ENCODE results near the gene SLC27A1.
A peak's percentile ranks its signal among the peaks of the same experiment; 100 is the strongest.
"Not testable (repeated sequence)": the region's sequence is repeated elsewhere in the genome, so short reads cannot be mapped to it uniquely, and the experiment has no call there.

SLC27A1 gene

DNA sequence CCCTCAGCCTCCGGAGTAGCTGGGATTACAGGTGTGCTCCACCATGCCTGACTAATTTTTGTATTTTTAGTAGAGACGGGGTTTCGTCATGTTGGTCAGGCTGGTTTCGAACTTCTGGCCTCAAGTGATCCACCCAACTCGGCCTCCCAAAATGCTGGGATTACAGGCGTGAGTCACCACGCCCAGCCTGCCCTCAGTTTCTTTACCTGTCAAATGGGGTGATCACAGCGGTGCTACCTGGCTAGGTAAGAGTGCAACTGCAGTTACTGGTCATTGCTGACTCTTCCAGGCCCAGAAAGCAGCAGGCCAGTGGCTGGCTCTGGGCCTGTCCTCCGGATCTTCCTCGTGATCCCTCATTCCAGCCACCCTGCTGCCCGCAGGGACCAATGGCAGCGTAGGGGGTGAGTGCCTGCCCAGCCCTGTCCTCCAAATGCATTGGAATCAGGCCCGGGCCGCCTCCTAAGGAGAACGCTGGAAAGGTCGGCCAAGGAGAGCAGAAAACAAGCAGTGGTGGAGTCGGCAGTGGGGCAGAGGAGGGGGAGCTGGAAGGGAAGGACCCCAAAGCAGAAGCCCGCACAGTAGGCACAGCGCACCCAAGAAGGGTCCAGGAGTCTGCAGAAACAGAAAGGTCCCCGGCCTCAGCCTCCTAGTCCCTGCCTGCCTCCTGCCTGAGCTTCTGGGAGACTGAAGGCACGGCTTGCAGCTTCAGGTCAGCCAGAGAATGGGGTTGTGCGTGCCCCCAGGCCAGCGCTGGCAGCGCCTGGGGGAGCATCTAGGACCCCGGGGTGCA lies 1.8 kb upstream of the SLC27A1 start:
- ATAC-seq (replicated peaks), result no peak
- H3K9me3 Mint-ChIP-seq, result no peaks in the 10 kb centered on the region
- no peaks in the 10 kb centered on the region for H3K27me3 Mint-ChIP-seq
- H3K36me3 Mint-ChIP-seq (ENCODE audit: insufficient read depth), result peaks cover 13% of the 10 kb centered on the region
- no peak for DNase-seq
- peaks cover 17 to 33% of the 10 kb centered on the region in 2 donors for H3K4me1 Mint-ChIP-seq (ENCODE audit: low read depth in 2 of 2)
- H3K27ac Mint-ChIP-seq, result peak overlapping the region; percentile 58 to 77
- peak overlapping the region; percentile 87 to 88 for H3K4me3 Mint-ChIP-seq

- peaks cover 17 to 33% of the 10 kb centered on the region in 2 donors for H3K4me1 Mint-ChIP-seq (ENCODE audit: low read depth in 2 of 2)
- H3K36me3 Mint-ChIP-seq (ENCODE audit: insufficient read depth), result peaks cover 13% of the 10 kb centered on the region
- peak overlapping the region; percentile 58 to 77 for H3K27ac Mint-ChIP-seq
- H3K27me3 Mint-ChIP-seq, result no peaks in the 10 kb centered on the region
- DNase-seq (no peak), ATAC-seq (replicated peaks) (no peak)
- peak overlapping the region; percentile 87 to 88 for H3K4me3 Mint-ChIP-seq
- no peaks in the 10 kb centered on the region for H3K9me3 Mint-ChIP-seq
Measured at GRCh38 chr19:17469092-17469480, 1.2 kb upstream of the SLC27A1 start.

- peaks cover 17 to 33% of the 10 kb centered on the region in 2 donors for H3K4me1 Mint-ChIP-seq (ENCODE audit: low read depth in 2 of 2)
- H3K9me3 Mint-ChIP-seq, result no peaks in the 10 kb centered on the region
- DNase-seq (peak; percentile 79 to 86 (median 81)), ATAC-seq (replicated peaks) (peak; percentile 77)
- no peaks in the 10 kb centered on the region for H3K27me3 Mint-ChIP-seq
- peak overlapping the region; percentile 58 to 77 for H3K27ac Mint-ChIP-seq
- peak overlapping the region; percentile 87 to 88 for H3K4me3 Mint-ChIP-seq
- H3K36me3 Mint-ChIP-seq (ENCODE audit: insufficient read depth), result peaks cover 13% of the 10 kb centered on the region
Measured at GRCh38 chr19:17469481-17470067, 750 bp upstream of the SLC27A1 start.

GRCh38 chr19:17471410-17472125 lies 1.2 kb downstream of the SLC27A1 start:
- no peaks in the 10 kb centered on the region for H3K27me3 Mint-ChIP-seq

DNA sequence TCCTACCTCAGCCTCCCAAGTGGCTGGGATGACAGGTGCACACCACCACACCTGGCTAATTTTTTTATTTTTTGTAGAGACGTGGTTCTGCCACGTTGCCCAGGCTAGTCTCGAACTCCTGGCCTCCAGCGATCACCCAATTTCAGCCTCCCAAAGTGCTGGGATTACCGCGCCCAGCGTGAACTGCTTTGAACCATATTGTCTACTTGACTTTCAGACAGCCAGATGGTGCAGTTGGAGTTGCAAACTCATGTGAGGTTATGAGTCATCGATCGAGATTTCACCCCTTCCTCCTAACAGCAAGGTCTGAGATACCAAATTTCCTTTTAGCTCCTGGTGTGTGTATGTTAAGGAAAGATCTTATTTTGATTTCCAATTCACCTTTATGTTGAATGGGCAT lies 2.7 kb downstream of the SLC27A1 start:
- Mint-ChIP-seq H3K4me3 (no peak overlapping the region), H3K27ac (peak overlapping the region in 1 of 2 donors; percentile 70), H3K4me1 (ENCODE audit: low read depth in 2 of 2) (peaks cover 17 to 29% of the 10 kb centered on the region in 2 donors), H3K27me3 (no peaks in the 10 kb centered on the region), H3K9me3 (no peaks in the 10 kb centered on the region), H3K36me3 (ENCODE audit: insufficient read depth) (peaks cover 9% of the 10 kb centered on the region)
- ATAC-seq (replicated peaks) (no peak), DNase-seq (no peak)

More at GRCh38 chr19:17471410-17472125, 1.2 kb downstream of the SLC27A1 start:
- Mint-ChIP-seq H3K4me1 (ENCODE audit: low read depth in 2 of 2) (peaks cover 17 to 29% of the 10 kb centered on the region in 2 donors), H3K9me3 (no peaks in the 10 kb centered on the region), H3K4me3 (peak overlapping the region; percentile 87 to 88), H3K36me3 (ENCODE audit: insufficient read depth) (peaks cover 13% of the 10 kb centered on the region), H3K27ac (peak overlapping the region in 1 of 2 donors; percentile 77)
- DNase-seq, result no peak
- no peak for ATAC-seq (replicated peaks)

DNA sequence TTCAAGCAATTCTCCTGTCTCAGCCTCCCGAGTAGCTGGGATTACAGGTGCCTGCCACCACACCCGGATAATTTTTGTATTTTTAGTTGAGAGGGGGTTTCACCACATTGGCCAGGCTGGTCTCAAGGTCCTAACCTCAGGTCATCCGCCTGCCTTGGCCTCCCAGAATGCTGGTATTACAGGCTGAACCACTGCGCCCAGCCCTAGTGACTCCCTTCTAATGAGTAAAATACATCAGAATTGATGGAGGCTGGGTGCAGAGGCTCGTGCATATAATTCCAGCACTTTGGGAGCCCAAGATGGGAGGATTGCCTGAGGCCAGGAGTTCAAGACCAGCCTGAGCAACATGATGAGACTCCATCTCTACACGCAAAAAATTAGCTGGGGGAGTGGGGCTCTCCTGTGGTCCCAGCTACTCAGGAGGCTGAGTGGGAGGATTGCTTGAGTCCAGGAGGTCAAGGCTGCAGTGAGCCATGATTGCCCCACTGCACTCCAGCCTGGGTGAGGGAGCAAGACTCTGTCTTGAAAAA lies 4.8 kb downstream of the SLC27A1 start:
- not testable (repeated sequence) for H3K9me3 Mint-ChIP-seq; ATAC-seq (replicated peaks); H3K27ac Mint-ChIP-seq; H3K27me3 Mint-ChIP-seq; H3K4me3 Mint-ChIP-seq; H3K36me3 Mint-ChIP-seq (ENCODE audit: insufficient read depth); DNase-seq
- peaks cover 9 to 15% of the 10 kb centered on the region in 2 donors for H3K4me1 Mint-ChIP-seq (ENCODE audit: low read depth in 2 of 2)

- Mint-ChIP-seq H3K4me1 (ENCODE audit: low read depth in 2 of 2) (peaks cover 7 to 13% of the 10 kb centered on the region in 2 donors), H3K27me3 (no peaks in the 10 kb centered on the region), H3K9me3 (no peaks in the 10 kb centered on the region), H3K27ac (peak overlapping the region in 1 of 2 donors; percentile 28), H3K4me3 (no peak overlapping the region), H3K36me3 (ENCODE audit: insufficient read depth) (peaks cover 6% of the 10 kb centered on the region)
- no peak for ATAC-seq (replicated peaks)
- DNase-seq, result no peak
Measured at GRCh38 chr19:17475541-17476115, 5.3 kb downstream of the SLC27A1 start.

DNA sequence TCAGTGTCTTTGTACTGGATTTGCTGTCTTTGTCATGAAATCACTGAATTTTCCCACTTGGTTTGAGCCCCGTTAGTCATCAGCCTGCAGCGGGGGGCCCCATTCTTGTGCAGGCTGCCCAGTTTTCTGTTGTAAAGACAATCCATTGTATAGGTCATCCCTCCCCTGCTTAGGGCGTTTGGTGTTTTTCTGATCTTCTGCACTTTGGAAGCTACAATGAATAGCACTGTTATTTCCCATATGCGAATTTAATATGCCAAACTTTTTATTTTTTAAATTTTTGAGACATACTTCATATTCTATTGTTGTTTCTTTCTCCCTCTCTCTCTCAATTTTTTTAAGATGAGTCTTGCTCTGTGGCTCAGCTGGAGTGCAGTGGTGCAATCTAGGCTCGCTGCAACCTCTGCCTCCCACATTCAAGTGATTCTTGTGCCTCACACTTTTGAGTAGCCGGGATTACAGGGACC lies 9.0 kb downstream of the SLC27A1 start:
- H3K27me3 Mint-ChIP-seq, result no peaks in the 10 kb centered on the region
- ATAC-seq (replicated peaks) (no peak), DNase-seq (no peak)
- H3K4me3 Mint-ChIP-seq, result no peak overlapping the region
- H3K27ac Mint-ChIP-seq, result no peak overlapping the region
- H3K9me3 Mint-ChIP-seq, result no peaks in the 10 kb centered on the region
- peaks cover 3% of the 10 kb centered on the region for H3K36me3 Mint-ChIP-seq (ENCODE audit: insufficient read depth)
- H3K4me1 Mint-ChIP-seq (ENCODE audit: low read depth in 2 of 2), result peaks cover 2 to 5% of the 10 kb centered on the region in 2 donors

DNA sequence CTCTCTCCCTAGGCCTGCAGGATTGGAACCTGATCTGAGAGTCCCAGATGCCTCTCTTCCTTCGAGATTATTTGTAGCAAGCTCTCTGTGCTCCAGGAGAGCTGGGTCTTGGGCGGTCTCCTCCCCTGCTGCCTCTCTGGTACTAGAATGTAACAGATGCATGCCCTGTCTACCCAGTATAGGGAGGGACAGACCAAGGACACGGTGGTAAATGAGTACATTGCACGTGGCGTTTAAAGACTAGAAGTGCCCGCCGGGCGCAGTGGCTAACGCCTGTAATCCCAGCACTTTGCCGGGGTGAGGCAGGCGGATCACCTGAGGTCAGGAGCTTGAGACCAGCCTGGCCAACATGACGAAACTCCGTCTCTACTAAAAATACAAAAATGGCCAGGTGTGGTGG lies 11.7 kb downstream of the SLC27A1 start:
- Mint-ChIP-seq H3K36me3 (ENCODE audit: insufficient read depth) (peaks cover 6% of the 10 kb centered on the region), H3K27ac (no peak overlapping the region), H3K4me1 (ENCODE audit: low read depth in 2 of 2) (peaks cover 2 to 5% of the 10 kb centered on the region in 2 donors), H3K4me3 (no peak overlapping the region), H3K9me3 (no peaks in the 10 kb centered on the region), H3K27me3 (no peaks in the 10 kb centered on the region)
- no peak for DNase-seq
- no peak for ATAC-seq (replicated peaks)

DNA sequence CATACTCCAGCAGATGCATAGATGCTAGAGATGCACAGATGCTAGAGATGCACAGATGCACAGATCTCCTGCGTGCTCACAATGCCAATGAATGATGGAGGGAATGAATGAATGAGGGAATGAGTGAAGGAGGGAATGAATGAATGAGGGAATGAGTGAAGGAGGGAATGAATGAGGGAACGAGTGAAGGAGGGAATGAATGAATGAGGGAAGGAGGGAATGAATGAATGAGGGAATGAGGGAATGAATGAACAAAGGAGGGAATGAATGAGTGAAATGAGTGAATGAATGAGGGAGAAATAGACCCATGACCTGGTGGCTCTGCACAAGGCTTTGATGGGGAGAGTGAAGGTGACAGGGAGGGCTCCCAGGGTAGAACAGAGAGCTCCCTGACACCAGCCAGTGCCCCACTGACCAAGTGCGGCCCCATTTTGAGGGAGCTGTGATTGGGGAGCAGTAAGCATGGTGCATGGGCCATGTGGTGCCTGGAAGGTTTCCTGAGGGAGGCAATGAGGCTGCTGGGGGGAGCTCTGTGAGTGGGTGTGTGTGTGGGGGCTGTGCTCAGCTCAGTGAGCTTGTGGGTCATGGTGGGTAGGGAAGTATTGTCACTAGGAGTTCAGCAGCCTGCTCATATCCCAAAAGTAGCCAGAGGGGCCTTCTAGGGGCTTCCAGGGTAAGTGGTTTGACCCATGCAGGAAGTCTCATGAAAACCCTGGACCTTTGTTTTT lies 12.7 kb downstream of the SLC27A1 start:
- no peak for DNase-seq
- Mint-ChIP-seq H3K4me1 (ENCODE audit: low read depth in 2 of 2) (peaks cover 8% of the 10 kb centered on the region in 2 donors), H3K36me3 (ENCODE audit: insufficient read depth) (peaks cover 6% of the 10 kb centered on the region), H3K9me3 (no peaks in the 10 kb centered on the region), H3K27me3 (no peaks in the 10 kb centered on the region), H3K27ac (peak overlapping the region in 1 of 2 donors; percentile 5), H3K4me3 (no peak overlapping the region)
- no peak for ATAC-seq (replicated peaks)

DNA sequence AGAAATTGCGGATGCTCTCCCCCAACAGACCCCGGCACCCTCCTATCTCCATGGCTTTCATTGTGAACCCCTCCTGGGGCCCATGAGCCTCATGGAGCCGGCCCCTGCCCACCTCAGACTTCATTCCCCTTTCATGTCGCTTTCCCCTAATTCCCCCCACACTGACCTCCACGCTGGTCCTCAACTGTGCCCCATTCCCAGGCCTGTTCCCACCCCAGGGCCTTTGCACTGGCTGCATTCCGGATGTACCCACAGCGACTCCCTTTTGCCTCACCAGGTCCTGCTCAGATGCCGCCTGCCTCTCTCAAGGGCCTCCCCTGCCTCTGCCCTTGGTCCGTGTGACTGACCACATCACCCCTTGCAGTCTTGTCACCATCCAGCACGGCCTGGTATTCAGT lies 13.3 kb downstream of the SLC27A1 start:
- Mint-ChIP-seq H3K27ac (peak overlapping the region in 1 of 2 donors; percentile 5), H3K27me3 (no peaks in the 10 kb centered on the region), H3K9me3 (no peaks in the 10 kb centered on the region), H3K4me1 (ENCODE audit: low read depth in 2 of 2) (peaks cover 13 to 14% of the 10 kb centered on the region in 2 donors), H3K36me3 (ENCODE audit: insufficient read depth) (peaks cover 6% of the 10 kb centered on the region), H3K4me3 (no peak overlapping the region)
- DNase-seq (no peak), ATAC-seq (replicated peaks) (no peak)

DNA sequence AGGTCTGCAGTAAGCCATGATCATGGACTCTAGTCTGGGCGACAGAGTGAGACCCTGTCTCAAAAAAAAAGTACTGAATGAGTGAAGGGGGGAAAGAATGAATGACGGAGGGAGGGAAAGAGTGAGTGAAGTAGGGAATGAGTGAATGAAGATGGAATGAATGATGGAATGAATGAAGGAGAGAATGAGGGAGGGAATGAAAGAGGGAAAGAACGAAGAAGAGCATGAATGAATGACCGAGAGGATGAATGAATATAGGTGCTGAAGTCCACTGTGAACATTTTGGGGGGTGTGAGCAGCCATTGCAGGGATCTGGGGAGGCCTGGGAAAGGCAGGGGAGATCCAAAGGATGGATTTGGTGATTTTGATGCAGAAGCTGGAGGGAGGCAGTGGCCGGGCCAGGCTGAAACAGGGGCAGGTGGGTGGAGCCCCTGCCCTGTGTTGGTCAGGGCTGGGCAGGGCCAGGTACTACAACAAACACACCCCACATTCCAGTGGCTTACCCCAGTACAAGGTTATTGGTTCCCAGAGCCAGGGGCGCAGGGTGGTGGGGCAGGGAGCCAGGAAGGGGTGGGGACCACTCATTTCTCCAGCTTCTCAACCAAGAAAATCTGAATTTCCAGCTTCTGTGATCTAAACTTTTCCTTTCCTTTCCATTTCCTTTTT lies 14.3 kb downstream of the SLC27A1 start:
- Mint-ChIP-seq H3K4me1 (ENCODE audit: low read depth in 2 of 2) (peaks cover 24% of the 10 kb centered on the region in 2 donors), H3K4me3 (no peak overlapping the region), H3K27ac (peak overlapping the region in 1 of 2 donors; percentile 5), H3K9me3 (no peaks in the 10 kb centered on the region), H3K36me3 (ENCODE audit: insufficient read depth) (peaks cover 4% of the 10 kb centered on the region), H3K27me3 (no peaks in the 10 kb centered on the region)
- no peak for DNase-seq
- ATAC-seq (replicated peaks), result no peak

All from effector memory CD8-positive, alpha-beta T cell (primary cell).